Caki2 (cell line): Measurements from ENCODE around the gene ADH1B. TPM values are rescaled to one million over a fixed set of nuclear protein-coding genes. Genes with fewer than 3 reads are reported as not detected.

Experiments
- DNase-seq: peaks from one replicate; pipeline ENCODE4 v3.0.0-alpha.2; 2015; ENCODE audit warnings: low read depth
- in situ Hi-C: cut with HindIII; loops from 2 replicates; pipeline ENCODE4 v1.10.0; 2016; ENCODE audit warnings: low sequenced_read_pairs, low pct_unique_long_range_greater_than_20kb, mixed read lengths
- total RNA-seq: library from RNA; depleted of rRNA; stranded (reverse); fragments of >200 nt; shearing (Covaris generic); gene quantifications from 2 replicates; pipeline ENCODE4 v1.2.3, GENCODE V29; 2014; ENCODE audit warnings: low replicate concordance; rRNA removed

The ADH1B gene
- total RNA-seq, 1 experiment from 2014 or later = not detected

- no peak for DNase-seq
- in situ Hi-C loops = no loop called here
Measured at GRCh38 chr4:99276417-99276816, 44.8 kb downstream of the ADH1B start.

GRCh38 chr4:99275885-99276284 is 45.3 kb downstream of the ADH1B start:
- in situ Hi-C loops = no loop called here
- DNase-seq = no peak

- no peak for DNase-seq
- in situ Hi-C loops = no loop called here
Measured at GRCh38 chr4:99275050-99275449, 46.2 kb downstream of the ADH1B start.

GRCh38 chr4:99273704-99274103 is 47.5 kb downstream of the ADH1B start:
- in situ Hi-C loops = no loop called here
- no peak for DNase-seq

GRCh38 chr4:99264927-99265326 is 56.3 kb downstream of the ADH1B start:
- in situ Hi-C loops = no loop called here
- DNase-seq = no peak

Other genes starting within 250 kb of the ADH1B start
- gene ADH5, start 232.6 kb downstream of the ADH1B start, total RNA-seq = 206 and 212 TPM in 2 replicates
- gene ADH4, start 177.1 kb downstream of the ADH1B start, total RNA-seq = not detected in 2 replicates
- not detected in 2 replicates for gene ADH6, start 102.2 kb downstream of the ADH1B start, total RNA-seq
- not detected in 2 replicates for gene ADH1A, start 30.4 kb downstream of the ADH1B start, total RNA-seq
- gene ADH1C, start 31.3 kb upstream of the ADH1B start, total RNA-seq = not detected in 2 replicates
- not detected in 2 replicates for gene ADH7, start 113.9 kb upstream of the ADH1B start, total RNA-seq
- gene C4orf17, start 189.6 kb upstream of the ADH1B start, total RNA-seq = not detected in 2 replicates
- gene TRMT10A, start 242.6 kb upstream of the ADH1B start, total RNA-seq = 7.6 and 16.6 TPM in 2 replicates